CD14-positive monocyte (primary cell): ENCODE results near the gene BAZ2B. TPM values are rescaled to one million over a fixed set of nuclear protein-coding genes. Genes with fewer than 3 reads are reported as not detected.

ENCODE experiments used
- DNase-seq, 3 donors: peaks; one replicate each; pipeline ENCODE4 v3.0.0-alpha.2; 2011 to 2022
- H2AFZ ChIP-seq: 2 replicates; pipeline ENCODE4 v1.6.0; 2012; ENCODE audit warnings: mild to moderate bottlenecking, low read depth, low read length, inconsistent platforms; ENCODE audit not compliant: insufficient read depth, poor library complexity, severe bottlenecking
- H3K27ac ChIP-seq, 2 donors: 1 replicate in 1 of 2; 2 replicates in 1 of 2; pipeline ENCODE4 v1.5.1; 2012 to 2013; ENCODE audit warnings: low read length in 2 of 2, control low read depth in 1 of 2, inconsistent platforms in 1 of 2, low read depth in 1 of 2, mild to moderate bottlenecking in 1 of 2
- H3K27me3 ChIP-seq, 2 donors: one replicate each; pipeline versions ENCODE4 v1.6.0 to v1.6.1; 2011 to 2013; ENCODE audit warnings: low read length in 2 of 2; ENCODE audit not compliant: control insufficient read depth in 2 of 2, insufficient read depth in 2 of 2
- H3K36me3 ChIP-seq, 2 donors: replicated peaks in 1 of 2; 1 replicate in 1 of 2; 2 replicates in 1 of 2; pipeline versions ENCODE4 v1.5.1 to v1.6.1; 2012 to 2013; ENCODE audit warnings: low read length in 2 of 2, control low read depth in 1 of 2, inconsistent platforms in 1 of 2, mild to moderate bottlenecking in 1 of 2; ENCODE audit not compliant: insufficient read depth in 2 of 2, control insufficient read depth in 1 of 2
- H3K4me1 ChIP-seq, 2 donors: 1 replicate in 1 of 2; 2 replicates in 1 of 2; pipeline versions ENCODE4 v1.5.1 to v1.6.1; 2012 to 2013; ENCODE audit warnings: low read length in 2 of 2, control low read depth in 1 of 2, inconsistent platforms in 1 of 2, mild to moderate bottlenecking in 1 of 2, moderate library complexity in 1 of 2; ENCODE audit not compliant: insufficient read depth in 2 of 2, control insufficient read depth in 1 of 2
- H3K4me2 ChIP-seq: replicated peaks from 2 replicates; pipeline ENCODE3; 2012; ENCODE audit warnings: low read length, moderate library complexity, mild to moderate bottlenecking; ENCODE audit not compliant: poor library complexity, severe bottlenecking; ENCODE audit errors: extremely low read depth
- H3K4me3 ChIP-seq, 3 experiments: fragments of 200-600 bp in 1 of 3; sonication (generic) in 1 of 3; replicated peaks in 1 of 3; 1 replicate in 2 of 3; 2 replicates in 1 of 3; pipeline ENCODE4 v1.5.1; 2011 to 2013; ENCODE audit warnings: low read length in 3 of 3, mild to moderate bottlenecking in 3 of 3, control low read depth in 2 of 3, low read depth in 2 of 3, inconsistent platforms in 1 of 3, moderate library complexity in 1 of 3
- H3K79me2 ChIP-seq: 2 replicates; pipeline ENCODE4 v1.6.0; 2012; ENCODE audit warnings: mild to moderate bottlenecking, control low read depth, inconsistent platforms, low read length, moderate library complexity; ENCODE audit not compliant: insufficient read depth
- H3K9ac ChIP-seq: 2 replicates; pipeline ENCODE4 v1.6.0; 2017; ENCODE audit warnings: low read length, mild to moderate bottlenecking; ENCODE audit not compliant: insufficient read depth, poor library complexity, severe bottlenecking
- H3K9me3 ChIP-seq, 2 donors: replicated peaks in 1 of 2; 1 replicate in 1 of 2; 2 replicates in 1 of 2; pipeline versions ENCODE4 v1.5.1 to v1.6.1; 2012 to 2013; ENCODE audit warnings: low read length in 2 of 2, control low read depth in 1 of 2; ENCODE audit not compliant: control insufficient read depth in 1 of 2, insufficient read depth in 1 of 2
- H4K20me1 ChIP-seq: 2 replicates; pipeline ENCODE4 v1.6.0; 2012; ENCODE audit warnings: mild to moderate bottlenecking, low read length, control low read depth, moderate library complexity; ENCODE audit not compliant: insufficient read depth
- H3K27ac Mint-ChIP-seq, 7 donors: one replicate each; pipeline ENCODE4 v1.8.0; 2020; ENCODE audit warnings: mild to moderate bottlenecking in 7 of 7, mixed read lengths in 7 of 7, moderate library complexity in 6 of 7, inconsistent platforms in 2 of 7
- H3K27me3 Mint-ChIP-seq, 3 donors: one replicate each; pipeline ENCODE4 v1.8.0; 2021 to 2022; ENCODE audit warnings: low read depth in 3 of 3, mild to moderate bottlenecking in 3 of 3, mixed read lengths in 3 of 3, moderate library complexity in 3 of 3, inconsistent platforms in 1 of 3
- H3K36me3 Mint-ChIP-seq, 2 donors: one replicate each; pipeline ENCODE4 v1.8.0; 2020; ENCODE audit warnings: mixed read lengths in 2 of 2, inconsistent platforms in 1 of 2, mild to moderate bottlenecking in 1 of 2
- H3K4me1 Mint-ChIP-seq: one replicate; pipeline ENCODE4 v1.8.0; 2020; ENCODE audit warnings: mild to moderate bottlenecking, mixed read lengths
- H3K4me3 Mint-ChIP-seq, 2 donors: one replicate each; pipeline ENCODE4 v1.8.0; 2020; ENCODE audit warnings: mild to moderate bottlenecking in 2 of 2, mixed read lengths in 2 of 2, moderate library complexity in 1 of 2
- H3K9me3 Mint-ChIP-seq, 7 donors: one replicate each; pipeline ENCODE4 v1.8.0; 2020 to 2022; ENCODE audit warnings: mixed read lengths in 7 of 7, mild to moderate bottlenecking in 6 of 7, moderate library complexity in 6 of 7, inconsistent platforms in 2 of 7
- WGBS: methylation state at CpG from one replicate; pipeline ENCODE4 v1.1.5; 2013; ENCODE audit warnings: missing lambda C conversion rate; ENCODE audit not compliant: insufficient coverage; 5-methylcytosine and 5-hydroxymethylcytosine counted together
- intact Hi-C, 2 donors: fragments of 100-400 bp; cut with micrococcal nuclease; formaldehyde crosslinking; loops; one replicate each; pipeline versions ENCODE4 v1.15.0 to v1.15.1; 2023
- polyA plus RNA-seq, 3 donors: library from polyadenylated mRNA; depleted of rRNA in 1 of 3; unstranded in 2 of 3; stranded (reverse) in 1 of 3; fragments of 300-500 nt in 2 of 3; fragments of >200 nt in 1 of 3; fragmentation: Illumina TruSeq in 2 of 3; gene quantifications; 1 replicate in 2 of 3; 2 replicates in 1 of 3; pipeline ENCODE4 v1.2.3, GENCODE V29; 2012 to 2021
- TF ChIP-seq, protein P1 (sequence below): fragments of 200-600 bp; IDR thresholded peaks from one replicate; pipeline ENCODE4 v1.8.0; 2022; ENCODE audit warnings: antibody characterized with exemption, mild to moderate bottlenecking

The BAZ2B gene
- polyA plus RNA-seq, 3 donors, result 12.9 to 34.2 (median 31.6) TPM

DNA sequence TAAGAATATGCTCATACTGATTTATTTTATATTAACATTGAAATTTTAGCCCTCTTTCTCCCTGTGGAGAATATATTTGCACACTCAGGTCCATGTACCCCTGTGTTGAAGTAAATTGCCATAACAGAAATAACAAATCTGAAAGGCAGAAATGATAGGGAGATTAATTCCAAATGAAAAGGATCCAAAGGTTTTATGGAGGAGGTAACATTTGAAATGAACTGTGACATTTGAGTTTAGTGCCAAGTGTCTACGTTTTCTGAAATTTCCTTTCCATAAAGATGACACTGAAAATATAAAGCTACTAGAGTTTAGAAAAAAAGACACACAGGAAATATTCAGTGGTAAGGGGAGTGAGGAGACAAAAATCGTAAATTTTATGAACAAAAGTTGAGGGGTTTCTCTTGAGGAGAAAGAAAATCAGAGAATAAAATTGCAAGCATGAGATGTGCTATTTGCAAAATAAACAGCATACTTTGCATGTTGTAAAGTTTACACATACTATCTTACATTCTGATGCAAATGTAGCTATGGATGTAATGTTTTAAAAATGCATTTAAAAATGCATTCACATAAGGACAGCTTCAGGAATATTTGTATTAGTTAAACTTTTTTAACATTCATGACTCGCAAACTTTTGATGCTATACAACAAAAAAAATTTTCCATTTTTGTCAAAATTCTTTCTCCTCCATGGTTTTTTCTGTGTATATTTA lies 69.5 kb downstream of the BAZ2B start:
- Mint-ChIP-seq H3K4me1 (peaks cover 18% of the 10 kb centered on the region), H3K9me3 (peaks cover 4 to 12% (median 9%) of the 10 kb centered on the region in 7 donors), H3K27ac (no peak overlapping the region), H3K36me3 (peaks cover 24 to 42% of the 10 kb centered on the region in 2 donors), H3K27me3 (no peaks in the 10 kb centered on the region), H3K4me3 (no peak overlapping the region)
- H2AFZ ChIP-seq, result no peak overlapping the region
- no peak overlapping the region for H3K4me3 ChIP-seq
- TF ChIP-seq, protein P1, sequence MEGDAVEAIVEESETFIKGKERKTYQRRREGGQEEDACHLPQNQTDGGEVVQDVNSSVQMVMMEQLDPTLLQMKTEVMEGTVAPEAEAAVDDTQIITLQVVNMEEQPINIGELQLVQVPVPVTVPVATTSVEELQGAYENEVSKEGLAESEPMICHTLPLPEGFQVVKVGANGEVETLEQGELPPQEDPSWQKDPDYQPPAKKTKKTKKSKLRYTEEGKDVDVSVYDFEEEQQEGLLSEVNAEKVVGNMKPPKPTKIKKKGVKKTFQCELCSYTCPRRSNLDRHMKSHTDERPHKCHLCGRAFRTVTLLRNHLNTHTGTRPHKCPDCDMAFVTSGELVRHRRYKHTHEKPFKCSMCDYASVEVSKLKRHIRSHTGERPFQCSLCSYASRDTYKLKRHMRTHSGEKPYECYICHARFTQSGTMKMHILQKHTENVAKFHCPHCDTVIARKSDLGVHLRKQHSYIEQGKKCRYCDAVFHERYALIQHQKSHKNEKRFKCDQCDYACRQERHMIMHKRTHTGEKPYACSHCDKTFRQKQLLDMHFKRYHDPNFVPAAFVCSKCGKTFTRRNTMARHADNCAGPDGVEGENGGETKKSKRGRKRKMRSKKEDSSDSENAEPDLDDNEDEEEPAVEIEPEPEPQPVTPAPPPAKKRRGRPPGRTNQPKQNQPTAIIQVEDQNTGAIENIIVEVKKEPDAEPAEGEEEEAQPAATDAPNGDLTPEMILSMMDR, result no peak
- H3K9ac ChIP-seq, result no peak overlapping the region
- H3K79me2 ChIP-seq, result peaks cover 64% of the 10 kb centered on the region
- peaks cover 42% of the 10 kb centered on the region for H4K20me1 ChIP-seq
- H3K9me3 ChIP-seq, result peaks cover 0 to 3% of the 10 kb centered on the region in 2 donors
- no peak overlapping the region for H3K4me2 ChIP-seq
- H3K36me3 ChIP-seq, result peaks cover 11 to 22% of the 10 kb centered on the region in 2 donors
- no CpG with 5 or more reads among the region's 3 CpGs for WGBS
- no peaks in the 10 kb centered on the region for H3K27me3 ChIP-seq
- DNase-seq, result no peak
- peaks cover 13 to 17% of the 10 kb centered on the region in 2 donors for H3K4me1 ChIP-seq
- H3K27ac ChIP-seq, result no peak overlapping the region
- intact Hi-C loops, result no loop called here

DNA sequence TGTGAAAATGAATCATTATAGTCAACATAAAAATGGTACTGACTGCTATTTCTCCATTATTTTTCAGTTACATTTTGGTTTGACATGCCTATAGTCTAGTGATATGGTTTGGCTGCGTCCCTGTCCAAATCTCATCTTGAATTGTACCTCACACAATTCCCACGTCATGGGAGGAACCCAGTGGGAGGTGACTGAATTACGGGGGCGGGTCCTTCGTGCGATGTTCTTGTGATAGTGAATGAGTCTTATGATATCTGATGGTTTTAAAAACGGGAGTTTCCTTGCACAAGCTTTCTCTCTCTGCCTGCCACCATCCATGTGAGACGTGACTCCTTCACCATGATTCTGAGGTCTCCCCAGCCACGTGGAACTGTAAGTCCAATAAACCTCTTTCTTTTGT lies 70.3 kb downstream of the BAZ2B start:
- H3K9ac ChIP-seq, result no peak overlapping the region
- intact Hi-C loops, result no loop called here
- Mint-ChIP-seq H3K4me1 (peaks cover 18% of the 10 kb centered on the region), H3K9me3 (peaks cover 5 to 14% (median 9%) of the 10 kb centered on the region in 7 donors), H3K27me3 (no peaks in the 10 kb centered on the region), H3K36me3 (peaks cover 29 to 47% of the 10 kb centered on the region in 2 donors), H3K4me3 (no peak overlapping the region), H3K27ac (no peak overlapping the region)
- no peak overlapping the region for H3K27ac ChIP-seq
- no peak overlapping the region for H2AFZ ChIP-seq
- peaks cover 13 to 17% of the 10 kb centered on the region in 2 donors for H3K4me1 ChIP-seq
- peaks cover 65% of the 10 kb centered on the region for H3K79me2 ChIP-seq
- peaks cover 0 to 3% of the 10 kb centered on the region in 2 donors for H3K9me3 ChIP-seq
- TF ChIP-seq, protein P1, result no peak
- DNase-seq, result no peak
- H3K27me3 ChIP-seq, result no peaks in the 10 kb centered on the region
- H3K4me2 ChIP-seq, result no peak overlapping the region
- H3K36me3 ChIP-seq, result peaks cover 11 to 29% of the 10 kb centered on the region in 2 donors
- H4K20me1 ChIP-seq, result peaks cover 43% of the 10 kb centered on the region
- 100% methylated on average over 2 of the region's 9 CpGs for WGBS
- H3K4me3 ChIP-seq, result no peak overlapping the region
